ENCODE data around the gene GNA14. TPM values are rescaled to one million over a fixed set of nuclear protein-coding genes. Genes with fewer than 3 reads are reported as not detected.

GNA14 gene
- total and polyA plus RNA-seq, 2 of the 8 experiments (the other 6 are each of a cell fraction or from before 2014, with no cell fraction given): 3.4 to 6.3 TPM

DNA sequence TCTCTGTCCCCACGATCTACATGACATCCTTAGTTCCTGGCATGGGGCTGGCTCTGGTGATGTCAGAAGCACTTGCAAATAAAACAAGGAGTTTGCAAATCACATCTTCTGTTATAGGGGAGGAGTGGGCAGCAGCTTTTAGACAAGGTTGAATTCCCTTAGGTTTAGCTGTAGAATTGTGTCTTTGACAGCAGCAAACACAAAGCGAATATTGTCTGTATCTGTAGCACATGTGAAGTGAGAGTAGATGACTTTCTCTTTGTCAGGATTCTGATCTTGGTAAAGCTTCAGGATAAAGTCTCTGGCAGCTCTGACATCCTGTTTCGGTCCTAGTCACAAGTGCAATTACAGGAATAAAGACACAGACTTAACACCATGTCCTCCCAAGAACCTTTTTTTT is 224.3 kb downstream of the GNA14 start:
- ChIA-PET CTCF (ENCODE audit: partially characterized antibody) (interaction anchor here (0.9 to 3.2 kb wide), 6 partner anchors 10 to 133 kb away, joined by 3 to 16 read pairs (median 4); no protein-coding TSS in a partner anchor), POLR2A (ENCODE audit: partially characterized antibody) (no interaction called here)
- Histone ChIP-seq H3K79me2 (ENCODE audit: control insufficient read depth in 1 of 2, insufficient read depth in 2 of 2, low read length in 2 of 2) (no peaks in the 10 kb centered on the region), H3K18ac (ENCODE audit: extremely low read depth, low read length) (no peak overlapping the region), H3K79me1 (ENCODE audit: low read depth, low read length) (no peaks in the 10 kb centered on the region), H3K4ac (replicated peaks; ENCODE audit: insufficient read length, low read depth, low read length) (no peak overlapping the region), H2BK5ac (ENCODE audit: low read depth, low read length) (no peak overlapping the region), H3K36me3 (ENCODE audit: control insufficient read depth in 2 of 4, insufficient read depth in 4 of 4, low read length in 3 of 4) (no peaks in the 10 kb centered on the region), H3K23me2 (ENCODE audit: low read depth, low read length) (no peaks in the 10 kb centered on the region), H4K91ac (replicated peaks; ENCODE audit: insufficient read length, low read length) (no peak overlapping the region), H3K4me2 (ENCODE audit: insufficient read depth in 1 of 2, low read depth in 2 of 2, low read length in 2 of 2) (no peak overlapping the region), H2BK15ac (ENCODE audit: low read length) (no peak overlapping the region), H4K20me1 (replicated peaks in 1 of 2; ENCODE audit: control insufficient read depth in 1 of 2, insufficient read depth in 2 of 2, low read length in 2 of 2) (no peaks in the 10 kb centered on the region), H2BK12ac (ENCODE audit: low read depth, low read length) (no peak overlapping the region), H3K4me3 (ENCODE audit: extremely low read depth in 1 of 4, insufficient read depth in 2 of 4, low read depth in 3 of 4, low read length in 4 of 4) (no peak overlapping the region), H2AFZ (ENCODE audit: low read length) (no peak overlapping the region), H3K14ac (ENCODE audit: insufficient read length) (no peak overlapping the region), H3K9ac (replicated peaks in 1 of 4; ENCODE audit: extremely low read depth in 1 of 4, low read depth in 3 of 4, low read length in 3 of 4) (no peak overlapping the region), H2BK120ac (replicated peaks; ENCODE audit: low read depth, low read length) (no peak overlapping the region), H3K27ac (ENCODE audit: low read depth, low read length) (no peak overlapping the region), H4K5ac (ENCODE audit: insufficient read length, low read depth, low read length) (no peak overlapping the region), H3K56ac (replicated peaks; ENCODE audit: insufficient read length, low read depth, low read length) (no peak overlapping the region), H3K23ac (ENCODE audit: insufficient read length) (no peak overlapping the region), H3K9me3 (ENCODE audit: insufficient read depth in 2 of 2, low read depth in 1 of 2, low read length in 1 of 2) (no peaks in the 10 kb centered on the region), H3K4me1 (replicated peaks in 1 of 4; ENCODE audit: control insufficient read depth in 3 of 4, insufficient read depth in 4 of 4, low read length in 3 of 4) (no peaks in the 10 kb centered on the region), H4K8ac (ENCODE audit: extremely low read depth, insufficient read depth, low read length) (no peak overlapping the region), H2BK20ac (ENCODE audit: low read length) (no peak overlapping the region), H2AK5ac (ENCODE audit: low read depth, low read length) (no peak overlapping the region), H3K27me3 (replicated peaks in 1 of 4; ENCODE audit: control insufficient read depth in 3 of 4, extremely low read depth in 1 of 4, insufficient read depth in 3 of 4, low read length in 3 of 4) (no peaks in the 10 kb centered on the region)
- FAIRE-seq (no peak), DNase-seq (ENCODE audit: low read depth in 1 of 2, low spot score in 2 of 2) (no peak)
- WGBS, 2 experiments (ENCODE audit: extremely low coverage in 1 of 2, insufficient coverage in 1 of 2, insufficient read length in 1 of 2, insufficient replicate concordance in 2 of 2, low coverage in 1 of 2, low lambda C conversion rate in 2 of 2, missing lambda C conversion rate in 1 of 2): 93% methylated on average over 3 of the region's 3 CpGs; no CpG with 5 or more reads in 1 of the 2 experiments
- TF ChIP-seq E2F6 (IDR thresholded peaks at IDR 0.05) (no peak), POLR2AphosphoS5 (IDR thresholded peaks at IDR 0.05; ENCODE audit: low read depth, low read length) (no peak), TAF7 (optimal IDR thresholded peaks at IDR 0.05; ENCODE audit: borderline replicate concordance, low read depth, low read length) (no peak), MAFK (IDR thresholded peaks at IDR 0.05; ENCODE audit: low read depth, low read length) (no peak), CHD2 (IDR thresholded peaks at IDR 0.05; ENCODE audit: low read length) (no peak), ATF2 (IDR thresholded peaks at IDR 0.05; ENCODE audit: low read length) (no peak), YY1 (IDR thresholded peaks at IDR 0.05; ENCODE audit: low read depth, low read length) (no peak), GABPA (IDR thresholded peaks at IDR 0.05; ENCODE audit: borderline replicate concordance, insufficient read depth, low read length) (no peak), NRF1 (IDR thresholded peaks at IDR 0.05; ENCODE audit: low read depth, low read length) (no peak), JUN (IDR thresholded peaks at IDR 0.05; ENCODE audit: low read depth, low read length) (no peak), RNF2 (IDR thresholded peaks at IDR 0.05; ENCODE audit: borderline replicate concordance, low read depth, low read length, missing control alignments, poor library complexity, severe bottlenecking) (no peak), BACH1 (IDR thresholded peaks at IDR 0.05; ENCODE audit: low read length) (no peak)

All from H1 (cell line).